T1000 (cell line): ENCODE results near the gene CNKSR2.

Experiments used
- DNase-seq: peaks from one replicate; lab custom pipeline; 2025; ENCODE audit warnings: mixed read lengths; lab: John Stamatoyannopoulos, UW

CNKSR2 gene

GRCh38 chrX:21374163-21374993 lies at the start of gene CNKSR2:
TSS of gene CNKSR2 (plus strand) at chrX:21374418. CDS start at chrX:21374898, 480 bp downstream.
- DNase-seq, result peak; percentile 49

- no peak for DNase-seq
Observed at GRCh38 chrX:21354725-21355124, 19.5 kb upstream of the CNKSR2 start.

- no peak for DNase-seq
Observed at GRCh38 chrX:21355831-21356230, 18.4 kb upstream of the CNKSR2 start.

- no peak for DNase-seq
Observed at GRCh38 chrX:21369613-21370012, 4.6 kb upstream of the CNKSR2 start.

GRCh38 chrX:21373001-21373400 lies 1.2 kb upstream of the CNKSR2 start:
- no peak for DNase-seq

- DNase-seq, result no peak
Observed at GRCh38 chrX:21373637-21374162, 518 bp upstream of the CNKSR2 start.

- DNase-seq, result no peak
Observed at GRCh38 chrX:21374994-21375707, 933 bp downstream of the CNKSR2 start.

- no peak for DNase-seq
Observed at GRCh38 chrX:21375708-21376009, 1.4 kb downstream of the CNKSR2 start.

GRCh38 chrX:21376636-21377035 lies 2.4 kb downstream of the CNKSR2 start:
- DNase-seq, result no peak

- DNase-seq, result no peak
Observed at GRCh38 chrX:21379991-21380390, 5.8 kb downstream of the CNKSR2 start.

GRCh38 chrX:21382715-21383114 lies 8.5 kb downstream of the CNKSR2 start:
- DNase-seq, result no peak

- no peak for DNase-seq
Observed at GRCh38 chrX:21383546-21383945, 9.3 kb downstream of the CNKSR2 start.

GRCh38 chrX:21384178-21384577 lies 10.0 kb downstream of the CNKSR2 start:
- DNase-seq, result no peak

GRCh38 chrX:21394792-21395191 lies 20.6 kb downstream of the CNKSR2 start:
- DNase-seq, result no peak

- DNase-seq, result no peak
Observed at GRCh38 chrX:21398426-21398825, 24.2 kb downstream of the CNKSR2 start.

GRCh38 chrX:21400408-21401121 lies 26.3 kb downstream of the CNKSR2 start:
- no peak for DNase-seq

GRCh38 chrX:21408307-21408706 lies 34.1 kb downstream of the CNKSR2 start:
- no peak for DNase-seq

- no peak for DNase-seq
Observed at GRCh38 chrX:21408788-21409187, 34.6 kb downstream of the CNKSR2 start.

GRCh38 chrX:21412029-21412428 lies 37.8 kb downstream of the CNKSR2 start:
- no peak for DNase-seq

- DNase-seq, result peak; percentile 0
Observed at GRCh38 chrX:21412883-21413282, 38.7 kb downstream of the CNKSR2 start.

- no peak for DNase-seq
Observed at GRCh38 chrX:21427086-21427485, 52.9 kb downstream of the CNKSR2 start.

GRCh38 chrX:21437036-21437435 lies 62.8 kb downstream of the CNKSR2 start:
- no peak for DNase-seq

- no peak for DNase-seq
Observed at GRCh38 chrX:21438792-21439191, 64.6 kb downstream of the CNKSR2 start.
